ENCODE results near the gene HIF3A.
"Not testable (repeated sequence)": the region's sequence is repeated elsewhere in the genome, so short reads cannot be mapped to it uniquely, and the experiment has no call there.

Gene HIF3A

DNA sequence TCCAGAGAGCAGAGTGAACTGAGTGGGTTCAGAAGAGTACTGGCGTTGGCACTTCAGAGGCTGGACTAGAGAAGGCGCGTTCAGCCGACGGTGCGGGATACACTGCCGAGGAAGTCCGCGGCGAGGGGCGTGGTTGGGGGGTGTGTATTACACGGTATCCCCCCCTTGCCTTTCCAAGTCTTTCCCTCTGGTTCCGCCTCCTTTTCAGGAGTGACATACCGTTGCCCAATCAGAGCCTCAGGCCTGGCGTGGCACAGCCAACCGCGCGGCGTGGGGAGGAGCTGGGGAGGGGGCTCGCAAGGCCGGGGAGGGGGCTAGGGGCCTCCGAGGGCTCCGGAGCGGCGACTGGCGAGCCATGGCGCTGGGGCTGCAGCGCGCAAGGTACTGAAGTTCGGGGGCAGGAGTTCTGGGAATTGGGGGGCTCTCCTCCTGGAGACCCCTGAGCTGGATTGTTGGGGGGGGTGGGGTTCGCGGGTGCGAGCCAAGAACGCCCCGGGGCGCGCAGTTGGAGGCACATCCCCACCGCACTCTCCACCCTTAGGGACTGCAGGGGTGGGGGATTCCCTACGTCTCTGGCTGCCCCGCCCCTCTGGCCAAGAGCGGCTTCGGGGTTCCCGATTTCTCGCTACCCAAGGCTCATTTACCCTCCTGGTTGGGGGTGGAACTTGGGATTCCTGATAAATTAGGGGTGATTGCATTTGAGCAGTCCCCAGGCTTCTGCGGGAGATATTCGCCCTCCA lies at the start of gene HIF3A:
Gene HIF3A (plus strand): TSS at position 321 of the 740 bp plus-strand sequence. CDS start 35 bp downstream, at position 356.
- Histone ChIP-seq H3K36me3 (ENCODE audit: insufficient read depth, insufficient read length, low read length) (no peaks in the 10 kb centered on the region), H3K9ac (ENCODE audit: insufficient read length, low read depth) (peak within 1 kb of the TSS; percentile 61), H3K4me3 (ENCODE audit: insufficient read length, low read depth) (peak within 1 kb of the TSS; percentile 55), H3K27me3 (ENCODE audit: insufficient read depth, insufficient read length) (peaks cover 10% of the 10 kb centered on the region), H3K9me3 (ENCODE audit: insufficient read depth, low read length) (no peaks in the 10 kb centered on the region), H3K4me1 (ENCODE audit: insufficient read depth, insufficient read length) (peaks cover 14% of the 10 kb centered on the region)
- peak; percentile 63 for DNase-seq (ENCODE audit: low read depth, low spot score)
- TF ChIP-seq SUZ12 (IDR thresholded peaks at IDR 0.05; ENCODE audit: extremely low read depth, insufficient read depth, insufficient read length) = no peak
- no peak for TF ChIP-seq YY1 (IDR thresholded peaks at IDR 0.05; ENCODE audit: insufficient read depth, insufficient read length)
- no peak for TF ChIP-seq ZNF274 (IDR thresholded peaks at IDR 0.05; ENCODE audit: low read depth, low read length)

DNA sequence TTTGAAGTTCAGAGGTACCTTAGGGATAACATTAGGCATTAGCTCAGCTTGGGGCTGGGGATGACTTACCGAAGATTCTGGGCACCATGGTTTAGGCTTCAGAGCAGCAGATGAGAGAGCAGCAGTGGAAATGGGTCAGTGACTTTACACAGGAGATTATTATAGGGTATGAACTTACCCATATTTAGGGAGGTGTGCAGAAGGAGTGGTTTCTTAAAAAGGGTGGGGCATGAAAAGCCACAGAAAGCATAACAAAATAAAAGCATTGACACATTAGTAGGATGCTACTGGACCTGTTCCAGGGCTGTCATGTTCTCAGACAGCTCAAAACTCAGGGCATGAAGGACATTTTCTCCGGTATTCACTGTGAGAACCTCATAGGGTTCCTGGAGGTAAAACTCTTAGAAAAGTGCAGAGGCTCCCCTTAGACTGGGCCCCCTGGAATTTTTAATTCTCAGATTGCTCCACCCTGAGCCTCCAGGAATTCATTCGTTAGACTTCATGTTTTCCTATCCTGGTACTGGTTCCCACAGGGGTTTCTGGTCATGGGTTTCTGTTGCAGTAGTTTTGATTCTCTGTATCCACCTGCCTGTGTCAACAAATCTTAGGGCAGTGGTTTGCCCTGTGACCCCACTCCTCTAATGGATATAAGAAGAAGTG lies 46.6 kb upstream of the HIF3A start:
- no peaks in the 10 kb centered on the region for H3K36me3 ChIP-seq (ENCODE audit: insufficient read depth, insufficient read length, low read length)
- TF ChIP-seq YY1 (IDR thresholded peaks at IDR 0.05; ENCODE audit: insufficient read depth, insufficient read length) = no peak
- TF ChIP-seq SUZ12 (IDR thresholded peaks at IDR 0.05; ENCODE audit: extremely low read depth, insufficient read depth, insufficient read length) = no peak
- TF ChIP-seq ZNF274 (IDR thresholded peaks at IDR 0.05; ENCODE audit: low read depth, low read length) = no peak
- H3K27me3 ChIP-seq (ENCODE audit: insufficient read depth, insufficient read length) = no peaks in the 10 kb centered on the region
- H3K4me1 ChIP-seq (ENCODE audit: insufficient read depth, insufficient read length) = no peaks in the 10 kb centered on the region
- no peak for DNase-seq (ENCODE audit: low read depth, low spot score)
- no peak overlapping the region for H3K4me3 ChIP-seq (ENCODE audit: insufficient read length, low read depth)
- no peak overlapping the region for H3K9ac ChIP-seq (ENCODE audit: insufficient read length, low read depth)
- no peaks in the 10 kb centered on the region for H3K9me3 ChIP-seq (ENCODE audit: insufficient read depth, low read length)

- no peak overlapping the region for H3K9ac ChIP-seq (ENCODE audit: insufficient read length, low read depth)
- TF ChIP-seq YY1 (IDR thresholded peaks at IDR 0.05; ENCODE audit: insufficient read depth, insufficient read length) (no peak), SUZ12 (IDR thresholded peaks at IDR 0.05; ENCODE audit: extremely low read depth, insufficient read depth, insufficient read length) (no peak), ZNF274 (IDR thresholded peaks at IDR 0.05; ENCODE audit: low read depth, low read length) (no peak)
- DNase-seq (ENCODE audit: low read depth, low spot score) = no peak
- no peaks in the 10 kb centered on the region for H3K4me1 ChIP-seq (ENCODE audit: insufficient read depth, insufficient read length)
- H3K36me3 ChIP-seq (ENCODE audit: insufficient read depth, insufficient read length, low read length) = no peaks in the 10 kb centered on the region
- H3K4me3 ChIP-seq (ENCODE audit: insufficient read length, low read depth) = no peak overlapping the region
- no peaks in the 10 kb centered on the region for H3K9me3 ChIP-seq (ENCODE audit: insufficient read depth, low read length)
- H3K27me3 ChIP-seq (ENCODE audit: insufficient read depth, insufficient read length) = no peaks in the 10 kb centered on the region
Measured at GRCh38 chr19:46251416-46251815, 45.4 kb upstream of the HIF3A start.

DNA sequence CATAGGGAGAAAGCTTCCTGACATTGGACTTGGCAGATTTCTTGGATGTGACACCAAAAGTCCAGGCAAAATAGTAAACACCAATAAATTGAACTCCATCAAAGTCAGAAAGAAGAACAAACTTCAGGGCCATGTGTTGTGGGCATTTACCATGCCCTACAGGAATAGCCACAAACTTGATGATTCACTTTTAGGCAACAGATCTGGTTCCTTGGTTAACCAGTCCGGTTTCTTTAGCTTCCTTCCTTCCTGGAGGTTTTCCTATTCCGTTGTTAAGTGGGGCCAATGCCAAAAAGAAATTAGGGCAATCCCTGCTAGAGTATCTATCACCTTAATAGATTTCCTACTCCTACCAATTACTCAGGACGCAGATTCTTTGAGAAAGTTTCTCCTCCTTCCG lies 42.1 kb upstream of the HIF3A start:
- TF ChIP-seq SUZ12 (IDR thresholded peaks at IDR 0.05; ENCODE audit: extremely low read depth, insufficient read depth, insufficient read length) (no peak), YY1 (IDR thresholded peaks at IDR 0.05; ENCODE audit: insufficient read depth, insufficient read length) (no peak), ZNF274 (IDR thresholded peaks at IDR 0.05; ENCODE audit: low read depth, low read length) (no peak)
- no peak for DNase-seq (ENCODE audit: low read depth, low spot score)
- Histone ChIP-seq H3K9me3 (ENCODE audit: insufficient read depth, low read length) (no peaks in the 10 kb centered on the region), H3K36me3 (ENCODE audit: insufficient read depth, insufficient read length, low read length) (no peaks in the 10 kb centered on the region), H3K9ac (ENCODE audit: insufficient read length, low read depth) (no peak overlapping the region), H3K4me3 (ENCODE audit: insufficient read length, low read depth) (no peak overlapping the region), H3K4me1 (ENCODE audit: insufficient read depth, insufficient read length) (no peaks in the 10 kb centered on the region), H3K27me3 (ENCODE audit: insufficient read depth, insufficient read length) (no peaks in the 10 kb centered on the region)

- Histone ChIP-seq H3K36me3 (ENCODE audit: insufficient read depth, insufficient read length, low read length) (no peaks in the 10 kb centered on the region), H3K9me3 (ENCODE audit: insufficient read depth, low read length) (no peaks in the 10 kb centered on the region), H3K27me3 (ENCODE audit: insufficient read depth, insufficient read length) (no peaks in the 10 kb centered on the region), H3K4me1 (ENCODE audit: insufficient read depth, insufficient read length) (no peaks in the 10 kb centered on the region), H3K4me3 (ENCODE audit: insufficient read length, low read depth) (no peak overlapping the region), H3K9ac (ENCODE audit: insufficient read length, low read depth) (no peak overlapping the region)
- DNase-seq (ENCODE audit: low read depth, low spot score) = no peak
- TF ChIP-seq YY1 (IDR thresholded peaks at IDR 0.05; ENCODE audit: insufficient read depth, insufficient read length) (no peak), SUZ12 (IDR thresholded peaks at IDR 0.05; ENCODE audit: extremely low read depth, insufficient read depth, insufficient read length) (no peak), ZNF274 (IDR thresholded peaks at IDR 0.05; ENCODE audit: low read depth, low read length) (no peak)
Measured at GRCh38 chr19:46256855-46257254, 40.0 kb upstream of the HIF3A start.

DNA sequence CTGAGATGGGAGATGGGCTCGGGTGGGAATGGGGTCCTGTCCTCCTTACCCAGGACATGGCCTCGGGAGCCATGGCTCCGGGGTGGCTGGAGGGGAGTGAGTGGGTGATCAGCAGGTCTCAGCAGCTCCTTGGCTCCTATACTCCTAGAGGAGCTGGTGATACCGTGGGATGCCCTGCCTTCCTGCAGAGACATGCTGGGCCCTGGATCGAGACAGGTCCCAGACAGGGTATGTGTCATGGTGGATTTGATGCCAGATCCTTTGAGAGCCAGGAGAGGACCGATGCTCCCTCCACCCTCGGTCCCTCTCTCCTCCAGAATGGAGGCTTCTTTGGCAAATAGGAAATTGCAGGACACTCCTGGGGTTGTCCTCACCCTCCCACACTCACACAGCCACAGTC lies 35.3 kb upstream of the HIF3A start:
- not testable (repeated sequence) for H3K9ac ChIP-seq (ENCODE audit: insufficient read length, low read depth); H3K4me1 ChIP-seq (ENCODE audit: insufficient read depth, insufficient read length); H3K36me3 ChIP-seq (ENCODE audit: insufficient read depth, insufficient read length, low read length); H3K27me3 ChIP-seq (ENCODE audit: insufficient read depth, insufficient read length); DNase-seq (ENCODE audit: low read depth, low spot score); H3K4me3 ChIP-seq (ENCODE audit: insufficient read length, low read depth); H3K9me3 ChIP-seq (ENCODE audit: insufficient read depth, low read length)

DNA sequence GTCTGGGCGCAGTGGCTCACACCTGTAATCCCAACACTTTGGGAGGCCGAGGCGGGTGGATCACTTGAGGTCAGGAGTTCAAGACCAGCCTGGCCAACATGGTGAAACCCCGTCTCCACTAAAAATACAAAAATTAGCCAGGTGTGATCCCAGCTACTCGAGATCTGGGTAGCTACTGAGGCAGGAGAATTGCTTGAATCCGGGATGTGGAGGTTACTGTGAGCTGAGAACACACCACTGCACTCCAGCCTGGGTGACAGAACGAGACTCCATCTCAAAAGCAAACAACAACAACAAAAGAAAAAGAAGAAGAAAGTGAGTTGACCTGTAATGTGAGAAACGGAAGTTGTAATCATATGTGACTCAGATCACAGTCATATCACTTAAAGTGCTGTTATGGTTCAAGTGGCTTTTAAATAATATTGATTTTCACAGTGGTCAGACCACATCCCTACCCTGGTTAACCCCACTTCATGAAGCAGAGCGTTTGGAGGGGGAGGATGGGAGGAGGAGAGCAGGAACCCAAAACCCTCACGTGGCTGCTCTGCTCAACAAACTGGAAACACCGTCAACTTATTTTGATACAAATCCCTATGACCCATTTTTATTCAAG lies 34.1 kb upstream of the HIF3A start:
- H3K36me3 ChIP-seq (ENCODE audit: insufficient read depth, insufficient read length, low read length); H3K9ac ChIP-seq (ENCODE audit: insufficient read length, low read depth); DNase-seq (ENCODE audit: low read depth, low spot score); H3K4me3 ChIP-seq (ENCODE audit: insufficient read length, low read depth); H3K4me1 ChIP-seq (ENCODE audit: insufficient read depth, insufficient read length); H3K27me3 ChIP-seq (ENCODE audit: insufficient read depth, insufficient read length); H3K9me3 ChIP-seq (ENCODE audit: insufficient read depth, low read length): not testable (repeated sequence)

DNA sequence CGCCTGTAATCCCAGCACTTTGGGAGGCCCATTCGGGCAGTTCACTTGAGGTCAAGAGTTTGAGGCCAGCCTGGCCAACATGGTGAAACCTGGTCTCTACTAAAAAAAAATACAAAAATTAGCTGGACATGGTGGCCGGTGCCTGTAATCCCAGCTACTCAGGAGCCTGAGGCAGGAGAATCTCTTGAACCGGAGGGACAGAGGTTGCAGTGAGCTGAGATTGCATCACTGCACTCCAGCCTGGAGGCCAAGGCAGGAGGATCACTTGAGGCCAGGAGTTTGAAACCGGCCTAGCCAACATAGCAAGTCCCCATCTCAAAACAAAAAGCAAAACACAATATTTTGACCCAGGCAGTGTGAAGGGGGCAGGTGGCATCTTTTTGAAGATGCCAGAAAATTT lies 32.0 kb upstream of the HIF3A start:
- not testable (repeated sequence) for H3K9me3 ChIP-seq (ENCODE audit: insufficient read depth, low read length); H3K4me1 ChIP-seq (ENCODE audit: insufficient read depth, insufficient read length); H3K27me3 ChIP-seq (ENCODE audit: insufficient read depth, insufficient read length); DNase-seq (ENCODE audit: low read depth, low spot score); H3K4me3 ChIP-seq (ENCODE audit: insufficient read length, low read depth); H3K36me3 ChIP-seq (ENCODE audit: insufficient read depth, insufficient read length, low read length); H3K9ac ChIP-seq (ENCODE audit: insufficient read length, low read depth)
